Measurements from ENCODE around the gene GANAB. TPM values are rescaled to one million over a fixed set of nuclear protein-coding genes. Genes with fewer than 3 reads are reported as not detected.
A peak's percentile ranks its signal among the peaks of the same experiment; 100 is the strongest.

GANAB gene
- total and polyA plus RNA-seq, 8 donors, result 88.1 to 210 (median 141) TPM

GRCh38 chr11:62615521-62615920 lies 30.9 kb downstream of the GANAB start:
- H3K27ac ChIP-seq, result no peak overlapping the region
- FAIRE-seq (no peak), DNase-seq (no peak), ATAC-seq (no peak)
- no peak overlapping the region for H3K4me3 ChIP-seq
- WGBS, 2 donors, result 87 to 96% methylated on average over 7 of the region's 7 CpGs
- H3K4me1 ChIP-seq, result peaks cover 0 to 11% (median 0%) of the 10 kb centered on the region in 3 donors
- intact Hi-C loops (cut with DNase I), result no loop called here
- H3K36me3 ChIP-seq, result no peaks in the 10 kb centered on the region
- TF ChIP-seq CTCF (IDR thresholded peaks at IDR 0.05), result no peak
- no peaks in the 10 kb centered on the region for H3K9me3 ChIP-seq
- H3K27me3 ChIP-seq, result no peaks in the 10 kb centered on the region

DNA sequence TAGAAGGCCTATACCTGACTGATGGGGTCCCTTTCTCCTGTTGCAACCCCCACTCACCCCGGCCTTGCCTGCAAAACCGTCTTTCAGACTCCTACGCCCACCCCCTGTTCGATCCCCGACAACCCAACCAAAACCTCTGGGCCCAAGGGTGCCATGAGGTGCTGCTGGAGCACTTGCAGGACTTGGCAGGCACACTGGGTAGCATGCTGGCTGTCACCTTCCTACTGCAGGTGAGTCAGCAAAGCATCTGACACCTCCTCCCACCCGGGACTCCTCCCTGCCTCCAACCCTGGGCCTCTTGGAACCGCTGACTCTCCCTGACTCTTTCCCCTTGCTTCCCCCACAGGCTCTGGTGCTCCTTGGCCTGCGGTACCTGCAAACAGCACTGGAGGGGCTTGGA lies 32.1 kb downstream of the GANAB start:
- no peak overlapping the region for H3K27ac ChIP-seq
- no peaks in the 10 kb centered on the region for H3K9me3 ChIP-seq
- 75% methylated on average over 8 of the region's 8 CpGs for WGBS, 2 donors
- no peak for FAIRE-seq
- no peak for TF ChIP-seq CTCF (IDR thresholded peaks at IDR 0.05)
- peaks cover 0 to 11% (median 0%) of the 10 kb centered on the region in 3 donors for H3K4me1 ChIP-seq
- ATAC-seq, result no peak
- no peak overlapping the region for H3K4me3 ChIP-seq
- no peaks in the 10 kb centered on the region for H3K36me3 ChIP-seq
- DNase-seq, result peak in 1 of 6 donors; percentile 56
- no peaks in the 10 kb centered on the region for H3K27me3 ChIP-seq
- intact Hi-C loops (cut with DNase I), result no loop called here

- DNase-seq, result peak in 5 of 6 donors; percentile 33 to 87 (median 56)
- Histone ChIP-seq H3K4me1 (peaks cover 0 to 11% (median 0%) of the 10 kb centered on the region in 3 donors), H3K9me3 (no peaks in the 10 kb centered on the region), H3K27ac (peak overlapping the region; percentile 67 to 97 (median 93)), H3K27me3 (no peaks in the 10 kb centered on the region), H3K36me3 (no peaks in the 10 kb centered on the region), H3K4me3 (peak overlapping the region in 1 of 4 donors; percentile 71)
- intact Hi-C loops (cut with DNase I), result no loop called here
- no peak for TF ChIP-seq CTCF (IDR thresholded peaks at IDR 0.05)
- peak in 3 of 4 donors; percentile 3 to 15 (median 6) for ATAC-seq
- 41 to 44% methylated on average over 15 of the region's 15 CpGs for WGBS, 2 donors
- no peak for FAIRE-seq
Observed at GRCh38 chr11:62613291-62613778, 33.1 kb downstream of the GANAB start.

GRCh38 chr11:62612366-62613290 lies 33.8 kb downstream of the GANAB start, which contains the start of the genes EML3 and ROM1:
Gene EML3, minus strand, starts transcription at chr11:62612775. Its CDS starts 318 bp downstream, at chr11:62612457.
Gene ROM1, plus strand, starts transcription at chr11:62613257. Its CDS starts 25 bp downstream, at chr11:62613282.
- DNase-seq (peak; percentile 86 to 95 (median 88)), ATAC-seq (peak; percentile 79 to 86 (median 84)), FAIRE-seq (no peak)
- H3K27me3 ChIP-seq, result no peaks in the 10 kb centered on the region
- H3K4me1 ChIP-seq, result peaks cover 0 to 11% (median 0%) of the 10 kb centered on the region in 3 donors
- 3 to 6% methylated on average over 20 to 91 of the region's 91 CpGs for WGBS, 2 donors
- peak; percentile 83 to 93 (median 88) for TF ChIP-seq CTCF (IDR thresholded peaks at IDR 0.05)
- no peaks in the 10 kb centered on the region for H3K36me3 ChIP-seq
- peak within 1 kb of the TSS; percentile 42 to 82 (median 58) for H3K4me3 ChIP-seq
- H3K9me3 ChIP-seq, result no peaks in the 10 kb centered on the region
- peak within 1 kb of the TSS; percentile 67 to 97 (median 93) for H3K27ac ChIP-seq
- intact Hi-C loops (cut with DNase I), result no loop called here

Data from pancreas (tissue), 10 donors.